ENCODE measurements around the gene LAMB2.

GRCh38 chr3:49165771-49166751 lies 33.2 kb upstream of the LAMB2 start, which contains the start of gene CCDC71:
- TF ChIP-seq EZH2 (IDR thresholded peaks at IDR 0.05) = peak; percentile 27
- no peak for TF ChIP-seq CTCF (IDR thresholded peaks at IDR 0.05)
- TF ChIP-seq EZH2phosphoT487 (IDR thresholded peaks at IDR 0.05) = no peak
